ENCODE data around the gene ACP6. TPM values are rescaled to one million over a fixed set of nuclear protein-coding genes. Genes with fewer than 3 reads are reported as not detected.
A peak's percentile ranks its signal among the peaks of the same experiment; 100 is the strongest.

The ACP6 gene
- total RNA-seq, 1 donor: 6.0 TPM

DNA sequence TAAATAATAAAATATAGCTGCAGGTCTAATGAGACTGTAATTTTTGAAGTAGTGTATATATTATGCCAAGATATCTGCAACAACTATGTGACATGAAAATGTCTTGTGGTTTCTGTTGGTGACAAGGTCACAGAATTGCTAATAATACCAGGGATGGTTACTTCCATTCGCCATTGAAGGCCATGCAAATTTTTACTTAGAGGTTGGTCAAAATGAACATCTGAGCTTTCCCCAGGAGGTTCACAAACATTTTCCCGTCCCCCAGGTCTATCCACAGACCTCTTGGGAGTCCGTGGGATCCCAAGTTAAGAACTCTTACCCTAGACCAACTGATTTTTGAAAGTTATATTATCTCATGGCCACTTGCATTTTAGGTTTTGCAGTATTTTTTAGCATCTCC, 66.3 kb downstream of the ACP6 start:
- H3K4me3 ChIP-seq (ENCODE audit: low read depth, low read length): no peak overlapping the region
- no peak for TF ChIP-seq CTCF (IDR thresholded peaks at IDR 0.05; ENCODE audit: insufficient read depth, low read depth, low read length)
- DNase-seq (ENCODE audit: low read depth): no peak

DNA sequence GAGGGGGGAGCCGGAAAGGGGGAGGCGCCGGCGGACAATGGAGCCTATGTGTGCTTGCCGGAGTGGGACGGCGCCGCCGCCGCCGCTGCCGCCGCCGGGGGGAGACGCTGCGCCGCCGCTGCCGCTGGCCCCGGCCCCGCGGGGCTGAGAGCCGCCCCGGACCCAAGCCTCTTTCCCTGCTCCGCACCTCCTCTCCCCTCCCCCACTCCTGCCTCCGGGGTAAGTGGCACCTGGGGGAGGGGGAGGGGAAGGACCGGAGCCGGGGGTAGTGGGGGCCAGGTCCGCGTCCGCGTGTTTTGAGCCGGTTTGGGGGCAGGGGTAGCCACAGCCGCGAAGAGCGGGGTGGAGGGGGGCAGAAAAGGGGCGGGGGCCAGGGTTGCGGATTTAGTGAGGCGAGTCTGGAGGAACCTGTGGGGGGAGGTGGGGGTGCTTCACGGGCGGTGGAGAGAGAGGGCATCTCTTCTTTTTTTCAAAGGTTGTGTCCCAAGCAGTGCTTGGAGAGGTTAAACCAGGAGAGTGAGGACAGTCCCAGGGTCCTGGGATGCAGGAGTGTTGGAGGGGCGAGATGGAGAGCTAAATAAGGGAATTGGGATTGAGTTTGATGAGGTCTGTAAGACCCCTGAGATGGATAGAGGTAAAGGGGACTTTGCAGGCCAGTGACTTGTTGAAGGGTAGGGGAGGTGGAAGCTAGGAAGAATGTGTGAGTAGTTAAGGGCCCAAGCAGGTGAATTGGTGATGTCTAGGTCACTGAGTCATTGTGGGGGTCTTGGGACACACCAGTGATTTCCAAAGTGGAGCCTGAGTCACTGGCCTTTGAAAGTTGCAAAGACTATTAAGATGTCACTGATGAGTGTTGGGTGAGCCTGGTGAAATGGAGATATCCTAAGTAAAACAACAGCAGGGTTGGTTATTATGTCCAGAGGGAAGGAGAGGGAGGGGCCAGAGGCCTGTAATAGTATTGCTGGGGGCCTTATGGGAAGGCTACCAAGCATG, 69.9 kb downstream of the ACP6 start:
- TF ChIP-seq CTCF (IDR thresholded peaks at IDR 0.05; ENCODE audit: insufficient read depth, low read depth, low read length): no peak
- H3K4me3 ChIP-seq (ENCODE audit: low read depth, low read length): peak overlapping the region; percentile 70
- peak; percentile 66 for DNase-seq (ENCODE audit: low read depth)

GRCh38 chr1:147599362-147600118, 70.8 kb downstream of the ACP6 start:
- DNase-seq (ENCODE audit: low read depth): peak; percentile 97
- TF ChIP-seq CTCF (IDR thresholded peaks at IDR 0.05; ENCODE audit: insufficient read depth, low read depth, low read length): no peak
- H3K4me3 ChIP-seq (ENCODE audit: low read depth, low read length): peak overlapping the region; percentile 71

- peak; percentile 19 for DNase-seq (ENCODE audit: low read depth)
- peak overlapping the region; percentile 71 for H3K4me3 ChIP-seq (ENCODE audit: low read depth, low read length)
- TF ChIP-seq CTCF (IDR thresholded peaks at IDR 0.05; ENCODE audit: insufficient read depth, low read depth, low read length): no peak
These were observed 71.5 kb downstream of the ACP6 start for GRCh38 chr1:147598621-147599361.

DNA sequence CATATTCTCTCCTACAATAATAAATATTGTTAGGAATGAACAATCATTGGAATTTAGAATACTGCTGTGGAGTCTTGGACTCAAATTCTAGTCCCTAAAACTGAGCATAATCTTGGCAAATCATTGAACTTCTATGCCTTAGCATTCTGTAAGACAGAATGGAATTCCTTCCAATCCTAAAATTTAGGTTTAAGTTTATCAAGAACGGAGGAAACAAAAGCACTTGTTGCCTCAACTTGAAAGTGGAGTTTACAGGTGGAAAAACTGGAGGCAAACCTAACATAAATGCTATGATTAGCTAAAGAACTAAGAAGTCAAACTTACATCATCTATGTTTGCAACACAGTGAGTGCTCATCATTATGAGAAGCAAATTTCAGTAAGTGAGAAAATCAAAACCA, 73.3 kb downstream of the ACP6 start:
- TF ChIP-seq CTCF (IDR thresholded peaks at IDR 0.05; ENCODE audit: insufficient read depth, low read depth, low read length): no peak
- no peak overlapping the region for H3K4me3 ChIP-seq (ENCODE audit: low read depth, low read length)
- no peak for DNase-seq (ENCODE audit: low read depth)

Small RNA genes lying within 50 kb of the gene (small RNA-seq; reads per million reads assigned to genes)
- gene RN7SL261P: not detected

Other genes with a start within 250 kb of the ACP6 start
- 4.2 and 6.0 TPM in 2 replicates for gene BCL9, start 129.0 kb downstream of the ACP6 start, total RNA-seq
- under 0.01 and 0.86 TPM in 2 replicates for gene GJA5, start 90.1 kb upstream of the ACP6 start, total RNA-seq
- gene GJA8, start 232.3 kb upstream of the ACP6 start, total RNA-seq: not detected in 2 replicates

Measured in fibroblast of villous mesenchyme (primary cell).